ENCODE measurements around the gene ZBTB7C. TPM values are rescaled to one million over a fixed set of nuclear protein-coding genes. Genes with fewer than 3 reads are reported as not detected.

Gene ZBTB7C
- total and polyA plus RNA-seq, 2 donors (not counting 1 experiment from before 2014, with no cell fraction given), result not detected

DNA sequence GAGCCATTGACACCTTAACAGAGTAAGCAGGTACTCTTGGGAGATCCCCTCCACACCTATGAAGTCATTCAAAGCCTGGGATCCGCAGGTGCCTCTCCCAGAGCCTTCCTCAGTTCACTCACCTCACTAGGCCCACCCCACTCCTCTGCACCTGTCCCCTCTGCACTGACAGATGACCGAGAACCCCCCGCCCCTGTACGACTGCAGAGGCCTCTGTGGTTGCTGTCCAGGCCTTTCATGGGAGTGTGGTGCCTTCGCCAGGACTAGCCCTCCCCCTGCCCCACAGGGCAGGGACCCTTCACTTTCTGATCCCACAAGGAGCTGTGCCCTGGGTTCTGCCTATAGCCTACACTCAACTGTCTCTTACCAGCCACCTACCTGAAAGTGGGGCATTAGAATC, 238.5 kb downstream of the ZBTB7C start:
- ChIA-PET POLR2A (no interaction called here), CTCF (no interaction called here)

DNA sequence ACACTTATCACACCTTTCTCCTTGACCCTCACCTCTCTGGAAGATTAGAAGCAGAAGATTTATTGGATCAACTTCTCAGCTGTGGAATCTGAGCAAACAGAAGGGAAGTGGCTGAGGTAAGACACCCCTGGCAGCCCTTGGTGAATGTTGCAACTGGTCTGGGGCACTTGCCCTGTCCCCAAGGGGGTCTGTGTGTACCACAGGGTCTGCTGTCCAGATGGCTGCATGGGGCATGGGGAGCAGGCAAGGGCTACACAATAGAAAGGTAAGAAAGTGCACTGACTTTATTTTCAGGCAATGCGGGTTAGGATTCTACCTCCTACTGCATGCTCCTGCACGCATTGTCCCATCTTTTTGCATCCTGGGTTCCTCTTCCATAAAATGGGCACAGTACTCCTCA, 240.3 kb downstream of the ZBTB7C start:
- peaks cover 0 to 7% (median 1%) of the 10 kb centered on the region in 4 experiments for H3K27me3 ChIP-seq (replicated peaks in 1 of 4; ENCODE audit: control extremely low read depth in 1 of 4, control insufficient read depth in 3 of 4, insufficient read depth in 4 of 4, low read length in 3 of 4)
- POLR2A ChIA-PET, result no interaction called here
- H3K4me2 ChIP-seq (replicated peaks; ENCODE audit: low read depth, low read length, poor library complexity, severe bottlenecking), result no peak overlapping the region
- 91% methylated on average over 2 of the region's 2 CpGs for WGBS (ENCODE audit: insufficient coverage)
- no peaks in the 10 kb centered on the region for H3K4me1 ChIP-seq (ENCODE audit: control insufficient read depth in 2 of 2, insufficient read depth in 2 of 2, low read length in 2 of 2)
- peaks cover 0 to 2% (median 0%) of the 10 kb centered on the region in 3 donors for H3K9me3 ChIP-seq (ENCODE audit: control extremely low read depth in 1 of 3, control insufficient read depth in 2 of 3, insufficient read depth in 1 of 3, low read length in 2 of 3)
- Mint-ChIP-seq H3K4me3 (no peak overlapping the region), H3K4me1 (no peaks in the 10 kb centered on the region), H3K9me3 (ENCODE audit: insufficient read depth) (no peaks in the 10 kb centered on the region), H3K27me3 (peaks cover 26% of the 10 kb centered on the region), H3K27ac (no peak overlapping the region)
- no peak for ATAC-seq (ENCODE audit: low read depth)
- no peak overlapping the region for H3K4me3 ChIP-seq (ENCODE audit: control extremely low read depth in 1 of 5, extremely low read depth in 1 of 5, insufficient read depth in 1 of 5, low read depth in 2 of 5, low read length in 4 of 5)
- no peaks in the 10 kb centered on the region for H3K36me3 ChIP-seq (replicated peaks in 1 of 2; ENCODE audit: control extremely low read depth in 1 of 2, control insufficient read depth in 1 of 2, extremely low read depth in 1 of 2, insufficient read depth in 2 of 2, low read length in 1 of 2)
- no peak for TF ChIP-seq EZH2 (IDR thresholded peaks at IDR 0.05; ENCODE audit: borderline replicate concordance, insufficient read depth, low read depth, low read length, poor library complexity, severe bottlenecking)
- TF ChIP-seq, protein P1, sequence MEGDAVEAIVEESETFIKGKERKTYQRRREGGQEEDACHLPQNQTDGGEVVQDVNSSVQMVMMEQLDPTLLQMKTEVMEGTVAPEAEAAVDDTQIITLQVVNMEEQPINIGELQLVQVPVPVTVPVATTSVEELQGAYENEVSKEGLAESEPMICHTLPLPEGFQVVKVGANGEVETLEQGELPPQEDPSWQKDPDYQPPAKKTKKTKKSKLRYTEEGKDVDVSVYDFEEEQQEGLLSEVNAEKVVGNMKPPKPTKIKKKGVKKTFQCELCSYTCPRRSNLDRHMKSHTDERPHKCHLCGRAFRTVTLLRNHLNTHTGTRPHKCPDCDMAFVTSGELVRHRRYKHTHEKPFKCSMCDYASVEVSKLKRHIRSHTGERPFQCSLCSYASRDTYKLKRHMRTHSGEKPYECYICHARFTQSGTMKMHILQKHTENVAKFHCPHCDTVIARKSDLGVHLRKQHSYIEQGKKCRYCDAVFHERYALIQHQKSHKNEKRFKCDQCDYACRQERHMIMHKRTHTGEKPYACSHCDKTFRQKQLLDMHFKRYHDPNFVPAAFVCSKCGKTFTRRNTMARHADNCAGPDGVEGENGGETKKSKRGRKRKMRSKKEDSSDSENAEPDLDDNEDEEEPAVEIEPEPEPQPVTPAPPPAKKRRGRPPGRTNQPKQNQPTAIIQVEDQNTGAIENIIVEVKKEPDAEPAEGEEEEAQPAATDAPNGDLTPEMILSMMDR (IDR thresholded peaks at IDR 0.05), result no peak
- H2AFZ ChIP-seq (ENCODE audit: insufficient read depth, low read depth, low read length, poor library complexity, severe bottlenecking), result no peak overlapping the region
- intact Hi-C loops (cut with micrococcal nuclease), result no loop called here
- CTCF ChIA-PET, result no interaction called here
- H4K20me1 ChIP-seq (ENCODE audit: control insufficient read depth, insufficient read depth, low read length, poor library complexity, severe bottlenecking), result no peaks in the 10 kb centered on the region
- H3K27ac ChIP-seq (ENCODE audit: low read length in 2 of 2), result no peak overlapping the region
- DNase-seq, result no peak
- no peaks in the 10 kb centered on the region for H3K79me2 ChIP-seq (ENCODE audit: control insufficient read depth, insufficient read depth, low read length)
- no peak overlapping the region for H3K9ac ChIP-seq (ENCODE audit: low read length)

More for the DNA sequence above, 238.5 kb downstream of the ZBTB7C start:
- no peak overlapping the region for H3K9ac ChIP-seq (ENCODE audit: low read length)
- DNase-seq, result no peak
- no peak overlapping the region for H2AFZ ChIP-seq (ENCODE audit: insufficient read depth, low read depth, low read length, poor library complexity, severe bottlenecking)
- no peak overlapping the region for H3K4me3 ChIP-seq (ENCODE audit: control extremely low read depth in 1 of 5, extremely low read depth in 1 of 5, insufficient read depth in 1 of 5, low read depth in 2 of 5, low read length in 4 of 5)
- H3K27ac Mint-ChIP-seq, result no peak overlapping the region
- H3K27ac ChIP-seq (ENCODE audit: low read length in 2 of 2), result no peak overlapping the region
- no peaks in the 10 kb centered on the region for H3K9me3 Mint-ChIP-seq (ENCODE audit: insufficient read depth)
- no peaks in the 10 kb centered on the region for H4K20me1 ChIP-seq (ENCODE audit: control insufficient read depth, insufficient read depth, low read length, poor library complexity, severe bottlenecking)
- H3K4me2 ChIP-seq (replicated peaks; ENCODE audit: low read depth, low read length, poor library complexity, severe bottlenecking), result no peak overlapping the region
- 93% methylated on average over 5 of the region's 5 CpGs for WGBS (ENCODE audit: insufficient coverage)
- intact Hi-C loops (cut with micrococcal nuclease), result no loop called here
- no peak for TF ChIP-seq EZH2 (IDR thresholded peaks at IDR 0.05; ENCODE audit: borderline replicate concordance, insufficient read depth, low read depth, low read length, poor library complexity, severe bottlenecking)
- TF ChIP-seq, protein P1 (IDR thresholded peaks at IDR 0.05), result no peak
- no peak overlapping the region for H3K4me3 Mint-ChIP-seq
- no peaks in the 10 kb centered on the region for H3K4me1 Mint-ChIP-seq
- H3K36me3 ChIP-seq (replicated peaks in 1 of 2; ENCODE audit: control extremely low read depth in 1 of 2, control insufficient read depth in 1 of 2, extremely low read depth in 1 of 2, insufficient read depth in 2 of 2, low read length in 1 of 2), result no peaks in the 10 kb centered on the region
- H3K79me2 ChIP-seq (ENCODE audit: control insufficient read depth, insufficient read depth, low read length), result no peaks in the 10 kb centered on the region
- peaks cover 16% of the 10 kb centered on the region for H3K27me3 Mint-ChIP-seq
- H3K4me1 ChIP-seq (ENCODE audit: control insufficient read depth in 2 of 2, insufficient read depth in 2 of 2, low read length in 2 of 2), result no peaks in the 10 kb centered on the region
- ATAC-seq (ENCODE audit: low read depth), result no peak
- peaks cover 0 to 2% (median 0%) of the 10 kb centered on the region in 3 donors for H3K9me3 ChIP-seq (ENCODE audit: control extremely low read depth in 1 of 3, control insufficient read depth in 2 of 3, insufficient read depth in 1 of 3, low read length in 2 of 3)
- peaks cover 0 to 4% (median 0%) of the 10 kb centered on the region in 4 experiments for H3K27me3 ChIP-seq (replicated peaks in 1 of 4; ENCODE audit: control extremely low read depth in 1 of 4, control insufficient read depth in 3 of 4, insufficient read depth in 4 of 4, low read length in 3 of 4)

Measured in B cell (primary cell).